Stimulated activated CD8-positive, alpha-beta memory T cell treated with anti-CD3 and anti-CD28 coated beads, Interleukin-12 subunit alpha, Interleukin-12 subunit beta, amount 100 ng/mL, for 1 hour (primary cell): ENCODE results near the gene CACNG4.

Experiments
- DNase-seq: peaks from one replicate; pipeline ENCODE4 v3.0.0-alpha.2; 2020; ENCODE audit warnings: low read depth

The CACNG4 gene

DNA sequence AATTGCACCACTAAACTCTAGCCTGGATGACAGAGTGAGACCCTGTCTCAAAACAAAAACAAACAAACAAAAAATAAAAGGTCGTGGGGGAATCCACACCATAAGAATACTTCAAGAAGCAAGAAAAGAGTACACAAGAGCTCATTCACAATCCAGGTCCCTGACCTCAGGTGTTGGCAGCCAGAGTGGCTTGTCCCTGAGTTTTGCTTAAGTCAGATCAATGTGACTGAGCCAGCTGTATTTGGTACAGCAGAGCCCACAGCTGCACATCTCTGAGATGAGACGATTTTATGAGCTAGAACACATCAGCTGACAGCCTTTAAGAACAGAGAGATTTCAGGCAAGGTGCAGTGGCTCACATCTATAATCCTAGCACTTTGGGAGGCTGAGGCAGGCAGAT, 102.2 kb downstream of the CACNG4 start:
- DNase-seq = no peak

DNA sequence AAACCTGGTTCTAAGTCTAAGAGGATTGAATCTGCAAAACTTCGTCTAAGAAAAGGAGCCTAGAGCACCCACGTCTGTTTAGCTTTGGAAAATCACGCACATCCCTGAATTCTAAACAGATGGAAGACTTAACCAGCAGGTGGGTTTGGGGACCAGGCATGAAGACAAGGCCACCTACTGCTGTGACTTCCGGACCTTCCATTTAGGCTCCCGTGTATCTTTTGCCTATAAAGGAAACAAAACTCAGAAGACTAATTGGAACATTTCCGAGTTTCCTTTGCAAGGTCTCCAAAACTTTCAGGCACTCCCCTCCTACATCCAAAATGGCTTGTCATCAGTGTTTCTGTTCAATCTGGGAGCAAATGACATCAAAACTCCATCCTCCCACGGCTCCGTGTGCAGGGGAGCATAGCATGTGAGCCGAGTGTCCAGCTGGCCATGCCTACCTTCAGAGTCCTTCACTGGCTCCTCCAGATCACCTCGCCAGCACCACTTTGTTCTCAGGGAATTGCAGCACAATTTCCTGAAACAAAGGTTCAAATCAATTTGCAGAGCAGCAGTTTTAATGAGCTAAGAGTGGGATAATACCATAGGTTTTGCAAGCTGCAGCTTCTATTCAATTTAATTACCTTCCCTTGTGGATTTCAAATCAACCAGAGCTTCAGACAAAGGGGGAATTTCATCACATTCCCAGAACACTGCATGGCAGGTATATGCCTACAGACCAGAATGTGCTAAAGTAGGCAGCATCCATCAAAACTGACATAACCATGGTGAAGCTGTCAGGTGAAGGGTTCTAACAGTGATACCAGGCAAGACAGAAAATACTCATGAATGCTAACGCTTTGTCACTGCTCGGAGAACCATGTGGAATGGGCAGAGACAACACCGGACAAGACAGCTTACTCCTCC, 103.3 kb downstream of the CACNG4 start:
- no peak for DNase-seq

DNA sequence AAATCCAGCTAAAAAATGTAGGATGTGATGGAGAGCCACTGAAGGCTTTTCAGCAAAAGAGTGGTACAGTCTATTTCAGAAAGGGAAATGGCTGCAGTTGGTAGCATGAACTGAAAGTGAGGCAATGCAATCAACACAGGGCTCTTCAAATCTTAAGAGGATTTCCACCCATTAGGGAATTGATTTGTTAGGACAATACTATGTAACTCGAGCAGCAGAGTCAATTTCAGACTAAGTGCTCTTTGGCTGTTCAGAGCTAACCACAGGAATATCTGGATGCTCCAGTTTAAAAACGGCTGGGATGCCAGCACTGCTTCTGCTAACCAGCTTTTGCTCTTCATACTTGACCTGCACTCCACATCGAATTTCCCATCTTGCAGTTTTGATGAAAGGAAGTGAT, 104.5 kb downstream of the CACNG4 start:
- no peak for DNase-seq

DNA sequence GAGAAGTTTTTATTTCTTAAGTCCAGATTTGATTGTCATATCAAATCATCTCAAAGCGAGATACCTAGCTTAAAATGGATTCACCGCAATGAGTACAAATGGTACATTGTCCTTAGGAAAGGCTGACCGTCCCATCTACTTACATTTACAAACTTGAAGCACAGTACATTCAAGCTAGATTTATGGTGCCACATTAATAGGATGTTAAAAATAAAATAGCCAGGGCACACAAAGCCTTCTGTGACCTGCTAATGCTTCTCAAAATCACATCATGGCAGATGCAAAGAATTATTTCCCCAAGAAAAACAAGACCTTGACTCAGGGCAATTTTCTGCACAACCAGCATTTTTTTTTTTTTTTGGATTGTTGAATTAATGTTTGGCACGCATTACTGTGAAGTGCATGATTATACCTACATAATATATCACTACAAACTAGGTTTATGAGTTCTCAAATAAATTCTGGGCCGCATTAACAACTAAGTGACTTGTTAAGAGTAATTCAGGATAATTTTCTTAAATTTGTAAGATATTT, 105.2 kb downstream of the CACNG4 start:
- no peak for DNase-seq

DNA sequence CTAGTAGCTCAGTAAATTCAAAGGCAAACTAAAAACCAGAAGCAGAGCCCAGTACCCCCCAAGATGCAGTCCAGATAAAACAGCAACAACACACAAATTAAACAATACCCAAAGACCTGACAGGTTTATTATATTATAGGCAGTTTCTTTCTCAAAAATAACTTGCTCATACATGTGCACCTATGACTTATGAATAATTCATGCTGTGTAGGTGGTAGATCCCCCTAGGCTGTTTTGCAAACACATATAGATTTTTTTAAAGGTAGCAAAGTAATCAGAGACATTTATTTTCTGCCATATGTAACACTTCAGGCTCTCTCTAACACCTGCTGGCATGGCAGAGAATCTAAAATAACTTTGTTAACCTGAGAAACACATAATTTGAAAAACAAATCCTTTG, 107.1 kb downstream of the CACNG4 start:
- DNase-seq = no peak

DNA sequence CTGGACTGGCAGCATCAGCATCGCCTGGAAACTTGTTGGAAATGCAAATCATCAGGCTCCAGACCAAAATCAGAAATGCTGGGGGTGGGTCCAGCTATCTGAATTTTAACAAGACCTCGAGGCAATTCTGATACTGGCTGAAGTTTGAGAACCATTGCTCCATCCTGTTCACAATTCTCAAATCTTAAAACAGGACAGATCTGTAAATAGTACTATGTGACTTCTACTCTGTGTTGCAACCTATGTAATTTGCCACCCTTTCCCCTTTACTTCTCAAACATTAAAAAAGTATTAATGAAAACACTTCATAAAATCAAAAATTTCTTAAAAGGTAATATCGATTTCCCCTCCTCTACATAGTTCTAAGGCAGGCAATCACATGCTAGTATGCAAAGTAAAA, 108.4 kb downstream of the CACNG4 start:
- DNase-seq = no peak

DNA sequence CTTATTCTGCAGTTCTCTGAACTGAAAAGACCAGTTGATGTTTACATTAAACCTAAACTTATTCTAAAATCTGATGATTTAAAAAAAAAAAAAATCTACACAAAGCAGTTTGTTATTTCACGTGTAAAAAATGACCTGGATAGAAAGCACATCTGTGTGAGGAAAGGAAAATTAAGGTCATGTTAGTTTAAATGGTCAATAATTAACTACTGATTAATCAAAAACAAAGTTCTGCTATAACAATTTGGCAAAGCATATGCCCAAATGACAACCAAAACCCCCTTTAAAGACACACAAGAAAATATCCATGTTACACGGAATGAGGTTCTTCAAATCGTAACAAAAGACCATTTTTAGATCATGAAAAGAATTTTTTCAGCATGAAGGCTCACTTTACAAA, 110.3 kb downstream of the CACNG4 start:
- no peak for DNase-seq

DNA sequence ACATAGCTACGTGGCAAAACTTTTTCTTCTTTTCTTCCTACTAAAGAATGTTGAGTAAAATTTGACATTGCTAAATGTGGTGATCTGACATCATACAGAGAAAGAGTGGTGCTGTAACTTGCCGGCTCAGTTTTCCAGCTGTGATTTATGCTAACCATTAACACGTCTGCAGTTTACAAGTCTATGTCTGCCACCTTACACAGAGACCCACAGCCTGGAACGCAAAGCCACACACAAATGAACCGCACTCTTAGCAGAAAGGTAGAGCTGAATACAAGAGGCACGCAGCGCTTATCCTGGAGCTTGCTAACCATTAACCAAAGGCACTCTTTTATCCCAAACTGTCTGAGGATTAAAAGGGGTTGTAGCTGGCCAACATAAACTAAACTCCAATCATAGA, 111.8 kb downstream of the CACNG4 start:
- DNase-seq = no peak

DNA sequence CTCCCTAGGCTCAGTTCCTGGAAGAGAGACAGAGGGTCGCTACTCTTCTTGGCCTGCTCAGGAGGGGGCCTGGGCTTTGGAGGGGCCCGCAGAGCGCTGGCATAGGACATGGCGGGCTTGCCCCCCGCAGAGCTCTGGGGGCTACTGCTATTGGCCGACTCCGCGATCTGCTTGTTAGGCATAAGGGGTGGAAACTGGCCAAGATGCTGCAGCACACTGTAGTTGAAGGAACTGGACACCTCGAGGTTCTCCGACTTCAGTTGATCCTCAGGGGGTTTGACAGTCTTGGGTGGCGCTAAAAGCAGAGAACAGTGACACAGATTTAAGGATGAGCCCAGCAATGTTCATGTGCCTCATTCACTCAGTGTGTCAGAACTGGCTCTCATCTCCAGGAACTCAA, 113.8 kb downstream of the CACNG4 start:
- DNase-seq = no peak

DNA sequence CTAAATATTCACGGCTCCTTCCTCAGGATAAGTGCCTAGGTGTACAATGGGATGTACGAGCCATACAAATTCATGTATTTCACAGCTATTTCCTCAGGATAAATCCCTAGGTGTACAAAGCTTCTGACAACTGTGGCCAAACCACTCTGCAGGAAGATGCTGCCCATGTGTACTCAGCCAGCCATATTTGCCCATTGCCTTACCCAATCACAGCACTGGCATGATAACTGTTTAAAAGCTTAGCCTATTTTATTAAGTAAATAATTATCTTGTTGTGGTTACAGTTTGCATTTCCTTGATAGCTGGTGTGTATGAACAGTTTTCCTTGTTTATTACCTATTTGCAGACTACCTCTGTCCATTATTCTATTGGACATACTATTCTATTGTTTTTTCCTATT, 115.0 kb downstream of the CACNG4 start:
- DNase-seq = no peak

DNA sequence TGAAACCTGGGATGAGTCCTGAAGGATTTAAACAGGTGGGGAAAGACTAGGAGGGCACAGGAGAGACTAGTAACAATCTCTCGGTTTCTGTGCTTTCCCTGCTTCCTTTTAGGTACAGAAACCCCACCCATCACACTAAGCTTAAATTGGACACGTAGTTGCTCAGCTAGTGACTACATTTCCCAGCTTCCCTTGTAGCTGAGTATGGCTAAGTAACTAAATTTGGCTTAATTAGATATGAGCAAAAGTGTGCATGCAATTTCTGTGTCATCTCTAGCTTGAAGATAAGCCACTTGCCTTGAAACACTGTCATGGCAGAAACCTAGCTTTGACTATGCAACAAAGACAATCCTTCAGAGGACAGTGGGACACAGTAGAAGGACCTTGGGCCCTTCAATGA, 116.3 kb downstream of the CACNG4 start:
- DNase-seq = no peak

DNA sequence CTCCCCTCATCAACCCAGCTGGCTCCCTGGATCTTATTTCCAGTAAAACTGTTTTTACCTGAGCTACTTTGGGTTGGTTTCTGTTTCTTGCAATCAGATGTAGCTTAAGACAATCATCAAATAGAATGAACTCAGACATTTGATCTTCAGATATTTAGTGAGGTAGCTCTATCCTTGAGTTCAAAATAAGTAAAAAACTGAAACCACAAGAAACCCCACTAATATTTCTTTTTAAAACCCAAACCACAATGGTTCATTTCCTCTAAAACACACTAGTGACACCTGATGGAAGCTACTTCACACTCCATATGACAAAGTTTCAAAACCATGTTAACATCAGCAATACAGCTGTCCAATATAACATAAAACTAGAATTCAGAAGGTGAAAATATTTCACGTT, 117.6 kb downstream of the CACNG4 start:
- no peak for DNase-seq
